Testis (tissue), 3 donors: ENCODE data around the gene CORO1C. TPM values are rescaled to one million over a fixed set of nuclear protein-coding genes. Genes with fewer than 3 reads are reported as not detected.

Experiments
- DNase-seq: peaks from one replicate; pipeline ENCODE4 v3.0.0-alpha.2; 2019
- H3K27ac ChIP-seq, 2 donors: fragments of 200-600 bp; sonication (generic); one replicate each; pipeline ENCODE4 v1.5.1; 2019
- H3K27me3 ChIP-seq: fragments of 200-600 bp; sonication (generic); one replicate; pipeline ENCODE4 v1.5.1; 2019
- H3K36me3 ChIP-seq: fragments of 200-600 bp; sonication (generic); one replicate; pipeline ENCODE4 v1.5.1; 2017; ENCODE audit warnings: low read depth; ENCODE audit errors: missing control alignments
- H3K4me1 ChIP-seq: fragments of 200-600 bp; sonication (generic); one replicate; pipeline ENCODE4 v1.5.1; 2019
- H3K4me3 ChIP-seq, 2 donors: fragments of 200-600 bp; sonication (generic); one replicate each; pipeline ENCODE4 v1.5.1; 2017 to 2019
- H3K9me3 ChIP-seq: fragments of 200-600 bp; sonication (generic); one replicate; pipeline ENCODE4 v1.5.1; 2017
- CTCF ChIP-seq, 3 experiments: fragments of 450-650 bp in 2 of 3; fragments of 200-600 bp in 1 of 3; sonication (generic) in 1 of 3; IDR thresholded peaks; one replicate each; pipeline ENCODE4 v1.5.1; 2016 to 2019; ENCODE audit warnings: antibody characterized with exemption in 3 of 3, mild to moderate bottlenecking in 2 of 3, moderate library complexity in 1 of 3
- POLR2A ChIP-seq: fragments of 450-650 bp; IDR thresholded peaks from one replicate; pipeline ENCODE4 v1.6.1; 2017; ENCODE audit warnings: antibody characterized with exemption, mild to moderate bottlenecking, moderate library complexity
- WGBS, 2 donors: methylation state at CpG; one replicate each; pipeline ENCODE4 v1.1.5; 2018; 5-methylcytosine and 5-hydroxymethylcytosine counted together
- intact Hi-C: fragments of 100-400 bp; cut with DNase I; formaldehyde crosslinking; loops from one replicate; pipeline ENCODE4 v1.15.1; 2023; ENCODE audit warnings: low total_unique reads
- polyA plus RNA-seq: library from polyadenylated mRNA; stranded (reverse); fragments of 350-450 nt; fragmentation: Illumina TruSeq; extraction: RNeasy Lipid Tissue Mini Kit (QIAGEN cat#74804); gene quantifications from one replicate; pipeline ENCODE4 v1.2.3, GENCODE V29; 2014; ENCODE audit warnings: low read depth, low replicate concordance; ENCODE audit not compliant: insufficient read depth
- total RNA-seq, 2 donors: library from RNA; depleted of rRNA; stranded (reverse); fragments of >200 nt; gene quantifications; one replicate each; pipeline ENCODE4 v1.2.3, GENCODE V29; 2016

The CORO1C gene
- total and polyA plus RNA-seq, 3 donors from 2014 or later: 57.2 to 73.4 (median 70.2) TPM

GRCh38 chr12:108637222-108637971 is 93.9 kb downstream of the CORO1C start:
- 75 to 85% methylated on average over 7 of the region's 7 CpGs for WGBS, 2 donors
- intact Hi-C loops: no loop called here

GRCh38 chr12:108635997-108636808 is 95.1 kb downstream of the CORO1C start:
- Histone ChIP-seq H3K9me3 (no peaks in the 10 kb centered on the region), H3K27me3 (no peaks in the 10 kb centered on the region), H3K27ac (no peak overlapping the region), H3K36me3 (no peaks in the 10 kb centered on the region), H3K4me1 (peaks cover 11% of the 10 kb centered on the region), H3K4me3 (no peak overlapping the region)
- DNase-seq: no peak
- intact Hi-C loops: no loop called here
- 88 to 92% methylated on average over 6 of the region's 6 CpGs for WGBS, 2 donors
- no peak for TF ChIP-seq CTCF (IDR thresholded peaks at IDR 0.05)
- no peak for TF ChIP-seq POLR2A

More at GRCh38 chr12:108637222-108637971, 93.9 kb downstream of the CORO1C start:
- Histone ChIP-seq H3K9me3 (no peaks in the 10 kb centered on the region), H3K4me3 (no peak overlapping the region), H3K36me3 (no peaks in the 10 kb centered on the region), H3K27ac (peak overlapping the region in 1 of 2 donors; percentile 53), H3K4me1 (peaks cover 16% of the 10 kb centered on the region), H3K27me3 (no peaks in the 10 kb centered on the region)
- TF ChIP-seq CTCF (IDR thresholded peaks at IDR 0.05): no peak
- TF ChIP-seq POLR2A: no peak
- DNase-seq: no peak

- Histone ChIP-seq H3K4me3 (no peak overlapping the region), H3K9me3 (no peaks in the 10 kb centered on the region), H3K36me3 (no peaks in the 10 kb centered on the region), H3K4me1 (peaks cover 7% of the 10 kb centered on the region), H3K27ac (no peak overlapping the region), H3K27me3 (no peaks in the 10 kb centered on the region)
- intact Hi-C loops: no loop called here
- DNase-seq: no peak
- WGBS, 2 donors: 72 to 74% methylated on average over 14 to 15 of the region's 15 CpGs
- TF ChIP-seq CTCF (IDR thresholded peaks at IDR 0.05): no peak
- TF ChIP-seq POLR2A: no peak
Observed at GRCh38 chr12:108635201-108635996, 95.9 kb downstream of the CORO1C start.

- TF ChIP-seq CTCF (IDR thresholded peaks at IDR 0.05): no peak
- TF ChIP-seq POLR2A: no peak
- Histone ChIP-seq H3K27ac (no peak overlapping the region), H3K36me3 (no peaks in the 10 kb centered on the region), H3K9me3 (no peaks in the 10 kb centered on the region), H3K4me1 (peaks cover 7% of the 10 kb centered on the region), H3K27me3 (no peaks in the 10 kb centered on the region), H3K4me3 (no peak overlapping the region)
- no peak for DNase-seq
- intact Hi-C loops: no loop called here
- 69 to 70% methylated on average over 4 of the region's 4 CpGs for WGBS, 2 donors
Observed at GRCh38 chr12:108634341-108634751, 97.0 kb downstream of the CORO1C start.
